Measurements from ENCODE around the gene PLN. TPM values are rescaled to one million over a fixed set of nuclear protein-coding genes. Genes with fewer than 3 reads are reported as not detected.

The PLN gene
- total RNA-seq, 1 experiment from 2014 or later = not detected

DNA sequence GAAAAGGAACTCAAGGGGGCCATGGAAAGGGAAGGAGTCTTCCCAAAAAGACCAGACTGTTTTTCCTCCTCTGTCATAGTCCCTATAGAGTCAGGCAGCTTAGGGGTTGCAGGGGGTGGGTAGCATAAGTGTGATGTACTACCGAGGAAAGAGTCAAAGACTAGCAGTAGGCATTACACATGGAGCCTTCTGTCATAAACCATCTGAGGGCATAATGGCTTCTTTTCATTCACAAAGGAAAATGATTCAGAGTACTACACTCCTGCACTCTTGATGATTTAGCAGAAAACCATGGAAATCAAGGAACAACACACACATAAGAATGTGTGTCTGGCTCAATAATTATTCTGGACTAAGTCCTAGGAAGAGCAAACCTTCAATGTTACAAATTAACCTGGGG, 14.9 kb downstream of the PLN start:
- H3K4me3 ChIP-seq = no peak overlapping the region
- no peaks in the 10 kb centered on the region for H3K27me3 ChIP-seq (ENCODE audit: insufficient read depth, low read depth)
- no peaks in the 10 kb centered on the region for H3K79me2 ChIP-seq (ENCODE audit: low read depth)
- intact Hi-C loops (cut with micrococcal nuclease; ENCODE audit: unreplicated experiment) = loop anchor here (10.0 kb wide), 2 partner anchors 332 to 412 kb away; partner anchors contain the start of gene ASF1A
- BruUV-seq (replicated peaks) = no TSS peak
- ChIA-PET POLR2A (ENCODE audit: unreplicated experiment) (no interaction called here), CTCF (no interaction called here)
- H3K36me3 ChIP-seq (ENCODE audit: low read depth) = peaks cover 8% of the 10 kb centered on the region; the same call in 1 of the 2 replicates
- H3K4me1 ChIP-seq (replicated peaks; ENCODE audit: insufficient read depth) = no peaks in the 10 kb centered on the region
- no peaks in the 10 kb centered on the region for H3K9me2 ChIP-seq (ENCODE audit: insufficient read depth)
- H4K20me1 ChIP-seq (ENCODE audit: insufficient read depth) = no peaks in the 10 kb centered on the region
- no peak for TF ChIP-seq EZH2 (IDR thresholded peaks at IDR 0.05; ENCODE audit: low read depth)
- TF ChIP-seq, protein P1, sequence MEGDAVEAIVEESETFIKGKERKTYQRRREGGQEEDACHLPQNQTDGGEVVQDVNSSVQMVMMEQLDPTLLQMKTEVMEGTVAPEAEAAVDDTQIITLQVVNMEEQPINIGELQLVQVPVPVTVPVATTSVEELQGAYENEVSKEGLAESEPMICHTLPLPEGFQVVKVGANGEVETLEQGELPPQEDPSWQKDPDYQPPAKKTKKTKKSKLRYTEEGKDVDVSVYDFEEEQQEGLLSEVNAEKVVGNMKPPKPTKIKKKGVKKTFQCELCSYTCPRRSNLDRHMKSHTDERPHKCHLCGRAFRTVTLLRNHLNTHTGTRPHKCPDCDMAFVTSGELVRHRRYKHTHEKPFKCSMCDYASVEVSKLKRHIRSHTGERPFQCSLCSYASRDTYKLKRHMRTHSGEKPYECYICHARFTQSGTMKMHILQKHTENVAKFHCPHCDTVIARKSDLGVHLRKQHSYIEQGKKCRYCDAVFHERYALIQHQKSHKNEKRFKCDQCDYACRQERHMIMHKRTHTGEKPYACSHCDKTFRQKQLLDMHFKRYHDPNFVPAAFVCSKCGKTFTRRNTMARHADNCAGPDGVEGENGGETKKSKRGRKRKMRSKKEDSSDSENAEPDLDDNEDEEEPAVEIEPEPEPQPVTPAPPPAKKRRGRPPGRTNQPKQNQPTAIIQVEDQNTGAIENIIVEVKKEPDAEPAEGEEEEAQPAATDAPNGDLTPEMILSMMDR (conservative IDR thresholded peaks at IDR 0.05) = no peak
- no peak for DNase-seq
- no peaks in the 10 kb centered on the region for H3F3A ChIP-seq (ENCODE audit: insufficient read depth, low read depth)
- no peak overlapping the region for H2AFZ ChIP-seq
- no peak overlapping the region for H3K27ac ChIP-seq
- no peak overlapping the region for H3K4me2 ChIP-seq
- H3K9me3 ChIP-seq (ENCODE audit: insufficient read depth, low read depth) = no peaks in the 10 kb centered on the region

DNA sequence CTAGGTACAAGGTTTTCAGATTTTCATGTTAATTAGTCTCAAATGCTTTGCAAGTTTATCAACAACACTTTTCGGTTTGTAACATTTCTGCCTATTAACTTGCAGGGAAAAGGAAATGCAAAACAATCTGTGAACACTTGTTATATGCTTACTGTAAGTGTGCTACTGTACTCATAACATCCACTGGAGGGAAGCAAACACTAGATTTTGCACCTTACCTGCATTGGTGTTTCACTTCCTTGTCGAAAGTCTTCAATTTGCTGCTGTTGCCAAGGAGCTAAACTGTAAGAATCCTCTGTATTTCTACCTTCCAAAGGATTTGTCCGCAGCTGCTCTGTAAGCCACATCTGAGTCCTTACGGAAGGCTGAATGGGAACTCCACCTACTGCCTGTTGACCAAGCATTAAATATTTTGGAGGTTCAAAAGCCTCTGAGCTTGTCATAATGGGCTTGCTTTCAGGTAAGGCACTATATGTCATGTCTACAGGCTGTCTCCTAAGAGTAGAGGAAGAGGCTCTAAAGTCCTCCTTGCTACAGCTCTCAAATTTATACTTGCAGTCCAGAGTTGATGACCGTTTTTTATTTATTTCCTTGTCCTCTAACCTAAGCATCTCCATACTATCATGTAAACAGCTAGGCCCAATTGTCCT, 17.3 kb downstream of the PLN start:
- Histone ChIP-seq H3K4me1 (replicated peaks; ENCODE audit: insufficient read depth) (no peaks in the 10 kb centered on the region), H3K4me3 (no peak overlapping the region), H3F3A (ENCODE audit: insufficient read depth, low read depth) (no peaks in the 10 kb centered on the region), H3K4me2 (no peak overlapping the region), H3K9me3 (ENCODE audit: insufficient read depth, low read depth) (no peaks in the 10 kb centered on the region), H3K27ac (no peak overlapping the region), H3K27me3 (ENCODE audit: insufficient read depth, low read depth) (no peaks in the 10 kb centered on the region), H3K79me2 (ENCODE audit: low read depth) (no peaks in the 10 kb centered on the region), H2AFZ (no peak overlapping the region), H3K9me2 (ENCODE audit: insufficient read depth) (no peaks in the 10 kb centered on the region), H3K36me3 (ENCODE audit: low read depth) (peaks cover 8% of the 10 kb centered on the region; the same call in 1 of the 2 replicates), H4K20me1 (ENCODE audit: insufficient read depth) (no peaks in the 10 kb centered on the region)
- intact Hi-C loops (cut with micrococcal nuclease; ENCODE audit: unreplicated experiment) = loop anchor here (1.0 to 10.0 kb wide), 6 partner anchors 53 to 547 kb away; partner anchors contain the start of gene ASF1A
- ChIA-PET POLR2A (ENCODE audit: unreplicated experiment) (no interaction called here), CTCF (interaction anchor here (0.6 to 1.0 kb wide), 5 partner anchors 183 to 564 kb away, joined by 3 to 7 read pairs (median 3); no protein-coding TSS in a partner anchor)
- TF ChIP-seq, protein P1 (conservative IDR thresholded peaks at IDR 0.05) = peak; percentile 82
- no peak for TF ChIP-seq EZH2 (IDR thresholded peaks at IDR 0.05; ENCODE audit: low read depth)
- BruUV-seq (replicated peaks) = no TSS peak
- DNase-seq = peak; percentile 3 to 72

GRCh38 chr6:118567974-118568373, 19.9 kb downstream of the PLN start:
- H3K4me3 ChIP-seq = no peak overlapping the region
- H3K4me2 ChIP-seq = no peak overlapping the region
- H3F3A ChIP-seq (ENCODE audit: insufficient read depth, low read depth) = no peaks in the 10 kb centered on the region
- H3K4me1 ChIP-seq (replicated peaks; ENCODE audit: insufficient read depth) = no peaks in the 10 kb centered on the region
- H3K36me3 ChIP-seq (ENCODE audit: low read depth) = peaks cover 8% of the 10 kb centered on the region; the same call in 1 of the 2 replicates
- CTCF ChIA-PET = no interaction called here
- POLR2A ChIA-PET (ENCODE audit: unreplicated experiment) = interaction anchor here (0.6 kb wide), 1 partner anchor 12 kb away, joined by 4 read pairs; no protein-coding TSS in a partner anchor
- no peak overlapping the region for H2AFZ ChIP-seq
- H4K20me1 ChIP-seq (ENCODE audit: insufficient read depth) = no peaks in the 10 kb centered on the region
- no peaks in the 10 kb centered on the region for H3K27me3 ChIP-seq (ENCODE audit: insufficient read depth, low read depth)
- no peak for DNase-seq
- TF ChIP-seq EZH2 (IDR thresholded peaks at IDR 0.05; ENCODE audit: low read depth) = no peak
- TF ChIP-seq, protein P1 (conservative IDR thresholded peaks at IDR 0.05) = no peak
- H3K79me2 ChIP-seq (ENCODE audit: low read depth) = no peaks in the 10 kb centered on the region
- intact Hi-C loops (cut with micrococcal nuclease; ENCODE audit: unreplicated experiment) = loop anchor here (5.0 to 10.0 kb wide), 3 partner anchors 327 to 544 kb away; partner anchors contain the start of gene ASF1A
- H3K9me3 ChIP-seq (ENCODE audit: insufficient read depth, low read depth) = no peaks in the 10 kb centered on the region
- H3K27ac ChIP-seq = no peak overlapping the region
- no peaks in the 10 kb centered on the region for H3K9me2 ChIP-seq (ENCODE audit: insufficient read depth)
- BruUV-seq (replicated peaks) = no TSS peak

Data from PC-9 (cell line).